ENCODE results near the gene DCLRE1B. TPM values are rescaled to one million over a fixed set of nuclear protein-coding genes. Genes with fewer than 3 reads are reported as not detected.

Gene DCLRE1B
- polyA plus RNA-seq, 1 experiment: 2.7 TPM

GRCh38 chr1:113893267-113893666, 11.9 kb upstream of the DCLRE1B start:
- ChIA-PET POLR2A (interaction anchor here (0.6 kb wide), 1 partner anchor 1358 kb away, joined by 5 read pairs; no protein-coding TSS in a partner anchor), CTCF (no interaction called here)

DNA sequence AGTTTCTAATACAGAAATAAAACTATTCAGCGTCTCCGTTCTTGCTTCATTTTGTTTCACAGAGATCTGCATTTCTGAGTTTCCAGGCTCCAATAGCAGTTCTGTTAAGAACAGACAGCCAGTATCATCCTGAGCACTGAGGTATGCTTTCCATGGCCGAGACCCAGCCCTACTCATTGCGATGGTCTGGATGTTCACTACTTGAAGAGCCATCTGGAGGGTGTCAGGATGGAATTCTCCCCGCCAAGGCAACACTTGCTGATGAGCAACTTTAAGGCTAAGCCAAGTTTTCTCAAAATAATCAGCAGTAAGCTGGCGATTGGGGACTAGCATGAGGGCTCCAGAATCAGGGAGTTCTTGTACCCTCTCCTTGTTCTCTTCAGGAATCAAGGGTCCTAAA, 10.0 kb upstream of the DCLRE1B start:
- ChIA-PET POLR2A (no interaction called here), CTCF (no interaction called here)

More at GRCh38 chr1:113893267-113893666, 11.9 kb upstream of the DCLRE1B start:
- TF ChIP-seq, protein P1, sequence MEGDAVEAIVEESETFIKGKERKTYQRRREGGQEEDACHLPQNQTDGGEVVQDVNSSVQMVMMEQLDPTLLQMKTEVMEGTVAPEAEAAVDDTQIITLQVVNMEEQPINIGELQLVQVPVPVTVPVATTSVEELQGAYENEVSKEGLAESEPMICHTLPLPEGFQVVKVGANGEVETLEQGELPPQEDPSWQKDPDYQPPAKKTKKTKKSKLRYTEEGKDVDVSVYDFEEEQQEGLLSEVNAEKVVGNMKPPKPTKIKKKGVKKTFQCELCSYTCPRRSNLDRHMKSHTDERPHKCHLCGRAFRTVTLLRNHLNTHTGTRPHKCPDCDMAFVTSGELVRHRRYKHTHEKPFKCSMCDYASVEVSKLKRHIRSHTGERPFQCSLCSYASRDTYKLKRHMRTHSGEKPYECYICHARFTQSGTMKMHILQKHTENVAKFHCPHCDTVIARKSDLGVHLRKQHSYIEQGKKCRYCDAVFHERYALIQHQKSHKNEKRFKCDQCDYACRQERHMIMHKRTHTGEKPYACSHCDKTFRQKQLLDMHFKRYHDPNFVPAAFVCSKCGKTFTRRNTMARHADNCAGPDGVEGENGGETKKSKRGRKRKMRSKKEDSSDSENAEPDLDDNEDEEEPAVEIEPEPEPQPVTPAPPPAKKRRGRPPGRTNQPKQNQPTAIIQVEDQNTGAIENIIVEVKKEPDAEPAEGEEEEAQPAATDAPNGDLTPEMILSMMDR (IDR thresholded peaks at IDR 0.05; ENCODE audit: low read depth, low read length): no peak
- no peaks in the 10 kb centered on the region for H3K27me3 ChIP-seq (ENCODE audit: control insufficient read depth, insufficient read depth, low read length)
- no peaks in the 10 kb centered on the region for H3K9me3 ChIP-seq (ENCODE audit: control insufficient read depth, insufficient read depth, low read length)
- no peak overlapping the region for H3K4me3 ChIP-seq (ENCODE audit: low read depth, low read length)
- no peak for DNase-seq (ENCODE audit: low read depth, low spot score)
- no peak overlapping the region for H3K27ac ChIP-seq (ENCODE audit: low read depth, low read length)

GRCh38 chr1:113895961-113896360, 9.2 kb upstream of the DCLRE1B start:
- no peaks in the 10 kb centered on the region for H3K27me3 ChIP-seq (ENCODE audit: control insufficient read depth, insufficient read depth, low read length)
- POLR2A ChIA-PET: interaction anchor here (0.6 kb wide), 1 partner anchor 114 kb away, joined by 3 read pairs; no protein-coding TSS in a partner anchor
- H3K9me3 ChIP-seq (ENCODE audit: control insufficient read depth, insufficient read depth, low read length): no peaks in the 10 kb centered on the region
- TF ChIP-seq, protein P1 (IDR thresholded peaks at IDR 0.05; ENCODE audit: low read depth, low read length): no peak
- no peak overlapping the region for H3K27ac ChIP-seq (ENCODE audit: low read depth, low read length)
- H3K4me3 ChIP-seq (ENCODE audit: low read depth, low read length): no peak overlapping the region
- CTCF ChIA-PET: no interaction called here
- DNase-seq (ENCODE audit: low read depth, low spot score): no peak

More for the DNA sequence above, 10.0 kb upstream of the DCLRE1B start:
- H3K27ac ChIP-seq (ENCODE audit: low read depth, low read length): no peak overlapping the region
- no peak for DNase-seq (ENCODE audit: low read depth, low spot score)
- TF ChIP-seq, protein P1 (IDR thresholded peaks at IDR 0.05; ENCODE audit: low read depth, low read length): no peak
- H3K27me3 ChIP-seq (ENCODE audit: control insufficient read depth, insufficient read depth, low read length): no peaks in the 10 kb centered on the region
- H3K4me3 ChIP-seq (ENCODE audit: low read depth, low read length): no peak overlapping the region
- H3K9me3 ChIP-seq (ENCODE audit: control insufficient read depth, insufficient read depth, low read length): no peaks in the 10 kb centered on the region

- Histone ChIP-seq H3K4me3 (ENCODE audit: low read depth, low read length) (no peak overlapping the region), H3K27ac (ENCODE audit: low read depth, low read length) (no peak overlapping the region), H3K27me3 (ENCODE audit: control insufficient read depth, insufficient read depth, low read length) (no peaks in the 10 kb centered on the region), H3K9me3 (ENCODE audit: control insufficient read depth, insufficient read depth, low read length) (no peaks in the 10 kb centered on the region)
- ChIA-PET CTCF (interaction anchor here (0.8 kb wide), 2 partner anchors 32 to 63 kb away, joined by 3 read pairs; no protein-coding TSS in a partner anchor), POLR2A (no interaction called here)
- DNase-seq (ENCODE audit: low read depth, low spot score): no peak
- TF ChIP-seq, protein P1 (IDR thresholded peaks at IDR 0.05; ENCODE audit: low read depth, low read length): no peak
Observed at GRCh38 chr1:113898241-113898814, 6.8 kb upstream of the DCLRE1B start.

GRCh38 chr1:113899111-113899510, 6.0 kb upstream of the DCLRE1B start:
- TF ChIP-seq, protein P1 (IDR thresholded peaks at IDR 0.05; ENCODE audit: low read depth, low read length): no peak
- Histone ChIP-seq H3K27ac (ENCODE audit: low read depth, low read length) (no peak overlapping the region), H3K4me3 (ENCODE audit: low read depth, low read length) (no peak overlapping the region), H3K27me3 (ENCODE audit: control insufficient read depth, insufficient read depth, low read length) (no peaks in the 10 kb centered on the region), H3K9me3 (ENCODE audit: control insufficient read depth, insufficient read depth, low read length) (no peaks in the 10 kb centered on the region)
- ChIA-PET CTCF (interaction anchor here (0.8 kb wide), 2 partner anchors 31 to 64 kb away, joined by 3 read pairs; no protein-coding TSS in a partner anchor), POLR2A (no interaction called here)
- DNase-seq (ENCODE audit: low read depth, low spot score): no peak
